Measurements from ENCODE around the gene SLC25A51.
"Not testable (repeated sequence)": the region's sequence is repeated elsewhere in the genome, so short reads cannot be mapped to it uniquely, and the experiment has no call there.

SLC25A51 gene

GRCh38 chr9:37921546-37922300 is 17.8 kb upstream of the SLC25A51 start:
- DNase-seq (ENCODE audit: extremely low spot score, insufficient read length, low read depth) (no peak), FAIRE-seq (no peak)

GRCh38 chr9:37921168-37921510 is 17.2 kb upstream of the SLC25A51 start:
- DNase-seq (ENCODE audit: extremely low spot score, insufficient read length, low read depth) (no peak), FAIRE-seq (no peak)

GRCh38 chr9:37920471-37921167 is 16.7 kb upstream of the SLC25A51 start:
- FAIRE-seq, result peak; percentile 61

GRCh38 chr9:37919956-37920335 is 16.0 kb upstream of the SLC25A51 start:
- DNase-seq (ENCODE audit: extremely low spot score, insufficient read length, low read depth) (no peak), FAIRE-seq (no peak)

More at GRCh38 chr9:37920471-37921167, 16.7 kb upstream of the SLC25A51 start:
- DNase-seq (ENCODE audit: extremely low spot score, insufficient read length, low read depth), result no peak

- DNase-seq (ENCODE audit: extremely low spot score, insufficient read length, low read depth), result no peak
- FAIRE-seq, result no peak
These were observed 15.5 kb upstream of the SLC25A51 start for GRCh38 chr9:37919246-37919955.

GRCh38 chr9:37918665-37919170 is 14.8 kb upstream of the SLC25A51 start:
- FAIRE-seq (no peak), DNase-seq (ENCODE audit: extremely low spot score, insufficient read length, low read depth) (no peak)

- FAIRE-seq (no peak), DNase-seq (ENCODE audit: extremely low spot score, insufficient read length, low read depth) (no peak)
These were observed 14.1 kb upstream of the SLC25A51 start for GRCh38 chr9:37917801-37918664.

- DNase-seq (ENCODE audit: extremely low spot score, insufficient read length, low read depth), result no peak
- FAIRE-seq, result no peak
These were observed 13.4 kb upstream of the SLC25A51 start for GRCh38 chr9:37917313-37917731.

- DNase-seq (ENCODE audit: extremely low spot score, insufficient read length, low read depth) (no peak), FAIRE-seq (no peak)
These were observed 12.8 kb upstream of the SLC25A51 start for GRCh38 chr9:37916471-37917312.

- no peak for FAIRE-seq
These were observed 12.1 kb upstream of the SLC25A51 start for GRCh38 chr9:37915911-37916470.

GRCh38 chr9:37914701-37915358 is 10.9 kb upstream of the SLC25A51 start:
- DNase-seq (ENCODE audit: extremely low spot score, insufficient read length, low read depth) (no peak), FAIRE-seq (no peak)

More at GRCh38 chr9:37915911-37916470, 12.1 kb upstream of the SLC25A51 start:
- DNase-seq (ENCODE audit: extremely low spot score, insufficient read length, low read depth), result no peak

GRCh38 chr9:37914154-37914551 is 10.2 kb upstream of the SLC25A51 start:
- FAIRE-seq, result no peak
- no peak for DNase-seq (ENCODE audit: extremely low spot score, insufficient read length, low read depth)

- peak; percentile 66 for DNase-seq (ENCODE audit: extremely low spot score, insufficient read length, low read depth)
- FAIRE-seq, result peak; percentile 91
These were observed 9.7 kb upstream of the SLC25A51 start for GRCh38 chr9:37913480-37914153.

GRCh38 chr9:37911271-37911681 is 7.3 kb upstream of the SLC25A51 start:
- no peak for DNase-seq (ENCODE audit: extremely low spot score, insufficient read length, low read depth)
- FAIRE-seq, result no peak

GRCh38 chr9:37910271-37910670 is 6.3 kb upstream of the SLC25A51 start:
- FAIRE-seq, result no peak
- no peak for DNase-seq (ENCODE audit: extremely low spot score, insufficient read length, low read depth)

GRCh38 chr9:37909836-37910235 is 5.9 kb upstream of the SLC25A51 start:
- not testable (repeated sequence) for FAIRE-seq

GRCh38 chr9:37909326-37909725 is 5.4 kb upstream of the SLC25A51 start:
- no peak for FAIRE-seq
- no peak for DNase-seq (ENCODE audit: extremely low spot score, insufficient read length, low read depth)

More at GRCh38 chr9:37909836-37910235, 5.9 kb upstream of the SLC25A51 start:
- not testable (repeated sequence) for DNase-seq (ENCODE audit: extremely low spot score, insufficient read length, low read depth)
